Stimulated activated effector memory CD8-positive, alpha-beta T cell treated with anti-CD3 and anti-CD28 coated beads, Interleukin-12 subunit alpha, Interleukin-12 subunit beta, amount 100 ng/mL, for 72 hours (primary cell): Measurements from ENCODE around the gene TAS2R3.

ENCODE experiments used
- ATAC-seq: fragments of 150-1000 bp; cut with Tn5 transposase; 2 replicates; pipeline ENCODE4 v1.10.0; 2021
- DNase-seq, 2 donors: peaks; one replicate each; pipeline ENCODE4 v3.0.0; 2021 to 2022; ENCODE audit warnings: low spot score in 2 of 2
- H3K27ac Mint-ChIP-seq: one replicate; pipeline ENCODE4 v1.8.0; 2022; ENCODE audit warnings: mild to moderate bottlenecking, mixed read lengths
- H3K36me3 Mint-ChIP-seq: one replicate; pipeline ENCODE4 v1.8.0; 2022; ENCODE audit warnings: mild to moderate bottlenecking, mixed read lengths
- H3K4me1 Mint-ChIP-seq: one replicate; pipeline ENCODE4 v1.8.0; 2022; ENCODE audit warnings: mixed read lengths
- H3K4me3 Mint-ChIP-seq: one replicate; pipeline ENCODE4 v1.8.0; 2022; ENCODE audit warnings: mild to moderate bottlenecking, mixed read lengths
- H3K9me3 Mint-ChIP-seq: one replicate; pipeline ENCODE4 v1.8.0; 2022; ENCODE audit warnings: mixed read lengths

TAS2R3 gene, protein sequence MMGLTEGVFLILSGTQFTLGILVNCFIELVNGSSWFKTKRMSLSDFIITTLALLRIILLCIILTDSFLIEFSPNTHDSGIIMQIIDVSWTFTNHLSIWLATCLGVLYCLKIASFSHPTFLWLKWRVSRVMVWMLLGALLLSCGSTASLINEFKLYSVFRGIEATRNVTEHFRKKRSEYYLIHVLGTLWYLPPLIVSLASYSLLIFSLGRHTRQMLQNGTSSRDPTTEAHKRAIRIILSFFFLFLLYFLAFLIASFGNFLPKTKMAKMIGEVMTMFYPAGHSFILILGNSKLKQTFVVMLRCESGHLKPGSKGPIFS

DNA sequence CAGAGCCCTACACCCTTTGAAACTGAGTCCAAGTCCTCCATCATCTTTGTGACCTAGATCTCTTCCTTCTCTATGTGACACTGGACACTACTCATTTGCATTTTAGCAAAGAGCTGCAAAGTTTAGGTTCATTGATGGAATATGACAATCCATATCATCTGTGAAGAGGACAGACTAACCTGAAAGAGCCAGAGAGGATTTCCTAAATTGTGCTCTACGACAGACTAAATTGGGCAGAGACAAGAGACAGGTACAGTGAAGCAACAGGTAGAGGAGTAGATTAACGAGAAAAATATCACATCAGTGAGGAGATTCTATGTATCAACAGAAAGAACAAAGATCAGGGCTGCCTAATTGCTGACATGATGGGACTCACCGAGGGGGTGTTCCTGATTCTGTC lies at the start of gene TAS2R3:
Gene TAS2R3, plus strand, starts transcription at position 301 of the 400 bp plus-strand sequence. Its CDS starts 62 bp downstream, at position 363.
- Mint-ChIP-seq H3K36me3 (peaks cover 33% of the 10 kb centered on the region), H3K9me3 (no peaks in the 10 kb centered on the region), H3K27ac (peak within 1 kb of the TSS; percentile 30), H3K4me1 (no peaks in the 10 kb centered on the region), H3K4me3 (no peak within 1 kb of the TSS)
- ATAC-seq, result no peak
- no peak for DNase-seq

DNA sequence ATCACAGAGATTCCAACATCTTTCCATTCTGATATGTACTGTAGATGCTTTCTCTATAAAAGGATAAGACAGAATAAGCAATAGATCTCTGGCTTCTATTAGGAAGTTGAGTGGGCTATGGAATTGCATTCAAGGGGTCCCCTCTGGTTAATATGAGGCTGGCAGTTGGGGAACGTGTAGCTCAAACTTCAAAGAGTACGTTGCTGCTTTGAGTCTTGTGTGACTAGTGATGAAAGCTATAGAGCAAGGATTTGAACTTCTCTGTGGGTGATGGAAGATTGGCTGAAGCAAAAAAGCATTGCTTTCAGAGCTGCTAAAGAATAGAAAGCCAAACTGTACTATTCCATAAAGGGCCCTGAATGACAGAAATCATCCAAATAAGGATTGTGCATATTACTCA lies 49.3 kb upstream of the TAS2R3 start:
- Mint-ChIP-seq H3K36me3 (no peaks in the 10 kb centered on the region), H3K4me3 (no peak overlapping the region), H3K27ac (no peak overlapping the region), H3K9me3 (no peaks in the 10 kb centered on the region), H3K4me1 (peaks cover 7% of the 10 kb centered on the region)
- no peak for ATAC-seq
- DNase-seq, result no peak

DNA sequence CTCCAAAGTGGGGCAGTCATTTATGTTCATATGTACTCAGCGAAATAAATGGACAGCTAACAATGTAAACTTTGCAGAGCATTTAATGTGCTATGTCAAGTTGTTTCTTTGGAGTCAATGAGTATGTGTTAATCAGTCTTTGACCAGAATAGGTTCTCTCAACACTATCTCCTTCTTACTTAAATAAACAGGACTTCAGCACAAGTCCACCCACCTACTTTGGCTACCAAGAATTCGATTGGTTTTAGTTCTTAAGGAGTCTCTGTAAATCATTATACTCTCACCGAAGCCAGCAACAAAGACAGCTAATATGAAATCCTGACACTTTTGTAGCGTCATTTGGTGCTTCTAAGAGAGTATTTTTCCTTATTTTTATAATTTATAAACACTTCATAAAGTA lies 48.9 kb upstream of the TAS2R3 start:
- no peaks in the 10 kb centered on the region for H3K36me3 Mint-ChIP-seq
- H3K4me3 Mint-ChIP-seq, result no peak overlapping the region
- DNase-seq (no peak), ATAC-seq (no peak)
- peaks cover 7% of the 10 kb centered on the region for H3K4me1 Mint-ChIP-seq
- no peak overlapping the region for H3K27ac Mint-ChIP-seq
- H3K9me3 Mint-ChIP-seq, result no peaks in the 10 kb centered on the region

DNA sequence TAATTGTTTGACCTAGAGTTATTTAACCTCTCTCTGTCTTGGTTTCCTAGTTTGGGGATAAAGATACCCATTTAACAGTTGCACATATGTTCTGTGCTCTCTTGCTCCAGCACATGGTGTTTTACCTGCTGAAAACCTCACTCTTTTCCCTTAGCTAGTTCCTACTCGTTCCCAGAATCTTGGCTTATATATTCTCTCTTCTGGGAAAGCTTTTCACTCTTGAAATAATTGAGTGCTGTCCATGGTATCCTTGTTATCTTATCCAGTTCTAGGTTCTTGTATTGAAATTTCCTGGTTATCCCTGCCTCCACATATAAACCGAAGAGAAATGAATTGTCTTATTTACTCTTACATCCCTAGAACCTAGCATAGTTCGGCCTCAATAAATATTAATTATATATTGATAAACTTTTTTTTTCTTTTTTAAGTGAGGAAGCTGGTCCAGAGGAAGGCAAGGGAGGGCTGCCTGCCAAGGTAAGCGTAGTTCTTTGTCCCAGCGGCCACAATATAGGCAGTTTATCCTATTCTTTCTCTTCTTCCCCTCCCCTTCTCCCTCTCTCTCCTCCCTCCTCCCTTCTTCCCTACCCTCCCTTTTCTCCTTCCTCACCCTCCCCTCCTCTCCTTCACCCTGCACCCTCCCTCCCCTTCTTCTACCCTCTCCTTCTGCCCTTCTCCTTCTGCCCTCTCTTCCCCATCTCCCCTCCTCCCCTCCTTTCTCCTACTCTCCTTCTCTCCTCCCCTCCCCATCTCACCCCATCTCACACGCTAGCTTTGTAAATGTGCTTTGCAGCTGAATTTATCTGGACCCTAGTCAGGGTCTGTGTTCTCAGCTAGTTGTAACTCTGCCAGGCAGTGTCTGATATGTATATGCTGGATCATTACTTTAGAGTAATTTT lies 47.9 kb upstream of the TAS2R3 start:
- H3K36me3 Mint-ChIP-seq, result no peaks in the 10 kb centered on the region
- ATAC-seq (no peak), DNase-seq (no peak)
- H3K9me3 Mint-ChIP-seq, result no peaks in the 10 kb centered on the region
- H3K4me1 Mint-ChIP-seq, result peaks cover 7% of the 10 kb centered on the region
- H3K27ac Mint-ChIP-seq, result no peak overlapping the region
- H3K4me3 Mint-ChIP-seq, result no peak overlapping the region

DNA sequence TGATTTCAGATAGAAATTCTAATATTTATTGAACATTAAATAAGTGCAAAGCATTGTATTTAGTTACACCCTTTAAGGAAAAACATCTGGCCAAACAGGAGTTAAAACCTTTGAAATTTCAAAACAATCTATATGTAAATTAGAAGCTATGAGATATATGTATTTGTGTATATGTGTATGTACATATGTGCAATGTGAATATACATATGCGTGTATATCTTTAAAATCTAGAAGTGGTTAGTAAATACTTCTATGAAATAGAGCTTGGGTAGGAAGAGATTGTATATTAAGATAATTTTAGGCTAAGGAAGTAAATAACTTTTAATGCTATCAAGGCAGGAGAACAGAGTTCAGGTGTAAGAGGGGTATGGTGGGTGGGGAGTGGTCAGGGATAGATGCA lies 46.4 kb upstream of the TAS2R3 start:
- DNase-seq, result no peak
- Mint-ChIP-seq H3K27ac (no peak overlapping the region), H3K4me3 (no peak overlapping the region), H3K36me3 (no peaks in the 10 kb centered on the region), H3K4me1 (peaks cover 4% of the 10 kb centered on the region), H3K9me3 (no peaks in the 10 kb centered on the region)
- no peak for ATAC-seq

DNA sequence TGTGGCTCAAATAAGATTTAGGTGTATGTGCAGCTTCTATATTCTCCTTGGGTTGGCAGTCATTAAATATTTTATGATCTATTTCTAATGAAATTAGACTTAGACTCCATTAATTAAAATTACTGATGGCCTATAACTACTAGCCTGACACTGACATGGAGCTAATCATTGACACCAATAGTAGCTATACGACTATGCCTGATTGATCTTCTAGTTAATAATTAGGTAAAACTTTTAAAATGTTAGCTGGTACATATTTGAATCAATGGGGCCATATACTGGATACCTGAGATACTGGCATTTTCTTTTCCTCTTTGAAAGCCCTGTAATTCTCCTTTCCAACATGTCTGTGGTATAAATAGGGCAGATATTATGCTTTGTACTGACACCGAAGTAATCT lies 41.4 kb upstream of the TAS2R3 start:
- ATAC-seq (no peak), DNase-seq (no peak)
- no peaks in the 10 kb centered on the region for H3K4me1 Mint-ChIP-seq
- no peaks in the 10 kb centered on the region for H3K36me3 Mint-ChIP-seq
- no peak overlapping the region for H3K27ac Mint-ChIP-seq
- H3K4me3 Mint-ChIP-seq, result no peak overlapping the region
- no peaks in the 10 kb centered on the region for H3K9me3 Mint-ChIP-seq

DNA sequence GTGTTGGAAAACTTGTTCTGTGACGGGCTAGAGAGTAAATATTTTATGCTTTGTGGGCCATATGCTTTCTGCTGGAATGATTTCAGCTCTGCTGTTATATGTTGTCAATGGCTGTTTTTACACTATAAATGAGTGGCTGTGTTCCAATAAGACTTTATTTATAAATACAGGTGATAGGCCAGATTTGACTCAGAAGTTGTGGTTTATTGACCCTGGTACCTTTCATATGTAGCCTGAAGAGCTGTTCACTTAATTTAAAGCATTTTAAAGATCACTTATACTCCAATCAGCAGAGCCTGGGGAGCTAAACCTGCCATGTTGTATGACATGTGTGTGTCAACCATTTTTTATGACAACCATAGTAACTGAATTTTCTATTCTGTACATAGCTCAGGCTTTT lies 34.9 kb upstream of the TAS2R3 start:
- no peaks in the 10 kb centered on the region for H3K9me3 Mint-ChIP-seq
- H3K4me1 Mint-ChIP-seq, result no peaks in the 10 kb centered on the region
- no peaks in the 10 kb centered on the region for H3K36me3 Mint-ChIP-seq
- no peak for DNase-seq
- no peak overlapping the region for H3K4me3 Mint-ChIP-seq
- no peak overlapping the region for H3K27ac Mint-ChIP-seq
- ATAC-seq, result no peak

DNA sequence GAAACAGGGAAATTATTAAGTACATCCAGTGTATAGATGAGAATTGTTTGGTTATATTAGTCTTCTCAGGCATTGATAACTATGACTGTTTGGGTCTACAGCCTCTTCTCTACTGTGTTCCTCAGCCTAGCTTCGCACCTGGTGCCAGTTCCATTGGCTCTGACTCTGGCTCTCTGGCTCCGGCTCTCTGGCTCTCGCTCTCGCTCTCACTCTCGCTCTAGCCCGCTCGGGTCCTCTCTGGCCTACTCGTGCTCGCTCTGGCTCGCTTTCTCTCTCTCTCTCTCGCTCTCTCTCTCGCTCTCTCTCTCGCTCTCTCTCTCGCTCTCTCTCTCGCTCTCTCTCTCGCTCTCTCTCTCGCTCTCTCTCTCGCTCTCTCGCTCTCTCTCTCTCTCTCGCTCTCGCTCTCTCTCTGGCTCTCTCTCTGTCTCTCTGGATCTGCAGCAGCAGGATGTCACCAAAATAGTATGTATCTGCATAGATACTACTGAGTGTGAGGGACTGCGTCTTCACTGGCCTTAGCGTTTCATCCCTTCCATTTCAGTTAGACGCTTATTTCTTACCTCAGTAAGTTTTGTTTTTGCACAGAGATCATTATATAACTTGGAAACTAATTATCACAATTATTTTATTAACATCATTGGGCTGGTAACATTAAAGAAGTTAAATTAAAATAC lies 32.3 kb upstream of the TAS2R3 start:
- DNase-seq (no peak), ATAC-seq (no peak)
- Mint-ChIP-seq H3K27ac (no peak overlapping the region), H3K9me3 (no peaks in the 10 kb centered on the region), H3K4me1 (no peaks in the 10 kb centered on the region), H3K36me3 (no peaks in the 10 kb centered on the region), H3K4me3 (no peak overlapping the region)

DNA sequence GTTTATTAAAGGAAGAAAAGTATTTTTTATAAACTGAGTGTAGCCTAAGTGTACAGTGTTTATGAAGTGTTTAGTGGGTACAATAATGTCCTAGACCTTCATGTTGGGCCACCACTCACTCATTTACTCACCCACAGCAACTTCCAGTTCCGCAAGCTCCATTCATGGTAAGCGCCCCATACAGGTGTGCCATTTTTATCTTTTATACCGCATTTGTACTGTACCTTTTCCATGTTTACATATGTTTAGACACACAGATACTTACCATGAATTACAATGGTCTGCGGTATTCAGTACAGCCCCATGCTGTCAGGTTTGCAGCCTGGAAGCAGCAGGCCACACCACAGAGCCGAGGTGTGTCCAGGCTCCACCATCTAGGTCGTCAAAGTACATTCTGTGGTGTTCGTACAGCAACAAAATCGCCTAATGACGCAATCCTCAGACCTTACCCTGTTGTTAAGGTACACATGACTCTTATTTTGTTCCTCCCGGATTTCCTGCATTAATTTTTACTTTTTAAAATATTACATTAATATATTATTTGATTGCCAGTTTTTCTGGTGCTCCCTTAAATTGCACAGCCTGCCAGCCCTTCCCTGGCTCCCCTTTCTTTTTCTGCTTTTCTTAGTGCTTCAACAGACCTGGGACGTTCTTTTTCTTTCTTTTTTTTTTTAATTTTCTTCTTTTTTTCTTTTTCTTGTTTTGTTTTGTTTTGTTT lies 26.6 kb upstream of the TAS2R3 start:
- H3K4me1 Mint-ChIP-seq, result peaks cover 34% of the 10 kb centered on the region
- H3K27ac Mint-ChIP-seq, result peak overlapping the region; percentile 95
- DNase-seq, result peak in 1 of 2 donors; percentile 57
- ATAC-seq, result no peak
- no peaks in the 10 kb centered on the region for H3K9me3 Mint-ChIP-seq
- H3K4me3 Mint-ChIP-seq, result peak overlapping the region; percentile 87
- peaks cover 45% of the 10 kb centered on the region for H3K36me3 Mint-ChIP-seq

DNA sequence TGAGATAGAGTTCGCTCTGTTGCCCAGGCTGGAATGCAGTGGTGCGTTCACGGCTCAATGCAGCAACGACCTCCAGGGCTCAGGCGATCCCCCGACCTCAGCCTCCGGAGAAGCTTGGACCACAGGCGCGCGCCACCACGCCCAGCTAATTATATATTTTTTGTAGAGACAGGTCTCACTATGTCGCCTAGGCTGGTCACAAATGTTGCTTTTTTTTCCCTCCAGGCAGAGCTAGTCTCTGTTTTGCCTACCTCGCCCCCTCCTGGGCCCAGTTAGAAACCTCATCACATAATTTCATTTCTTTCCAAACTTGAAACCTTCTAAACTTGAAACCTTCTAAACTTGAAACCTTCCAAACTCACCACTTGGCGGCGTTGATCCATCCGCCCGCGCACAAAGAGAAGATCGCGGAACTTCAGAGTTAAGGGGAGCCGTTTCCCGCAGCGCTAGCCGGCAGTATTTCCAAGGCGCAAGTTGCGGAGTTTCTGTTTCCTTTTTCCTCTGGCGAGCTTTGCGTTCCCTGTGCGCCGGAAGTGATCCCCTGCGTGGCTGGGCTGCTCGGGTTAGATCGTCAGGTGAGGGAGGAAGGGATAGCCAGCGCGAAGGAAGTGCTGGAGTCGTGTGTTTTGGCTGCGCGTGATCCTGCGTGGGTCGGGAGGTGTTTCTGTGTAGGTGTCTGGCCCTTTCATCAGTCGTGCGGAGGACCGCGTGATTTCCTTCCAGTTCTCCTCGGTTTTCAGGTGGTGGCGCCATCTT lies 25.9 kb upstream of the TAS2R3 start, which contains the start of gene SSBP1:
Gene SSBP1, plus strand, starts transcription at position 523 of the 756 bp plus-strand sequence. CDS start 809 bp downstream, outside the sequence.
- H3K27ac Mint-ChIP-seq, result peak within 1 kb of the TSS; percentile 95
- peaks cover 40% of the 10 kb centered on the region for H3K4me1 Mint-ChIP-seq
- DNase-seq (peak; percentile 81 to 95), ATAC-seq (peak; percentile 92)
- peak within 1 kb of the TSS; percentile 87 for H3K4me3 Mint-ChIP-seq
- peaks cover 52% of the 10 kb centered on the region for H3K36me3 Mint-ChIP-seq
- no peaks in the 10 kb centered on the region for H3K9me3 Mint-ChIP-seq

DNA sequence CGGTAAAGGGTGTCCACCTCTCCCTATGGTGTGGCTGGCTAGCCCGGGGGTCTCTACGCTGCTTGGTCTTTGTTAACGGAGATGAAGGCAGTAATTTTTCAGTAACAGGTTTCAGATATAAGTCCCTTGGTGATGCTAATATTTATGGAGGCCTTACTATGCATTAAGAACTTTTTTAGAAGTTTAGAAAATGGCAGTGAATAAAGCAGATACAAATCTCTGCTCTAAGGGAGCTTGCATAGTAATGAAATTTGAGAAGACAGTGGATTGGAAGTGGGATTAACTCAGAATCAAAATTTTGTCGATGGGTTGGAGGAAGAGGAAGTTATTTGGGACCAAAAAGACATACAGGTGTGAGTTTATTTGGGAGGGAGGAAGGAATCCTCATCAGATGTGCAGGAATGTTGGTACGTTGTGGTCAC lies 25.3 kb upstream of the TAS2R3 start:
- Mint-ChIP-seq H3K4me3 (peak overlapping the region; percentile 87), H3K27ac (peak overlapping the region; percentile 95), H3K36me3 (peaks cover 58% of the 10 kb centered on the region), H3K4me1 (peaks cover 44% of the 10 kb centered on the region), H3K9me3 (no peaks in the 10 kb centered on the region)
- ATAC-seq (no peak), DNase-seq (no peak)

DNA sequence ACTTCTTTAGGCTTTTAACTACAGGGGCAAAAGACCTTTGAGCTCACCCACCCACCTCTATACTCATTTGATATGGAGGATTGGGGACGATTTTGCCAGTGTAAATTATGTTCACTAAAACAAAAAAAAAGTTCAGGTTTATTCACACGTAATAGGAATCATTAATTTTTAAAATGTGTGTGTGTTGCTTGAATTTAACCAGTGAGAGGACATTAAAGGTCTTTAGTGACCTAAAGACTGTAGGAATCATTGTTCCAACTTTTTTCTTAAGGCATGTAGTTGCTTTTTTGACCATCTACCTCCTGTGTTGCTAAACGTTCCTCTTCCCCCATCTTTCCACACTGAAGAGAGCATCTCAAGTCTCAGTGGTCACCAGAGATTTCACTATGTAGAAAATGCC lies 24.6 kb upstream of the TAS2R3 start:
- peaks cover 49% of the 10 kb centered on the region for H3K4me1 Mint-ChIP-seq
- ATAC-seq, result no peak
- no peaks in the 10 kb centered on the region for H3K9me3 Mint-ChIP-seq
- peak overlapping the region; percentile 87 for H3K4me3 Mint-ChIP-seq
- peaks cover 64% of the 10 kb centered on the region for H3K36me3 Mint-ChIP-seq
- H3K27ac Mint-ChIP-seq, result peak overlapping the region; percentile 17
- no peak for DNase-seq

DNA sequence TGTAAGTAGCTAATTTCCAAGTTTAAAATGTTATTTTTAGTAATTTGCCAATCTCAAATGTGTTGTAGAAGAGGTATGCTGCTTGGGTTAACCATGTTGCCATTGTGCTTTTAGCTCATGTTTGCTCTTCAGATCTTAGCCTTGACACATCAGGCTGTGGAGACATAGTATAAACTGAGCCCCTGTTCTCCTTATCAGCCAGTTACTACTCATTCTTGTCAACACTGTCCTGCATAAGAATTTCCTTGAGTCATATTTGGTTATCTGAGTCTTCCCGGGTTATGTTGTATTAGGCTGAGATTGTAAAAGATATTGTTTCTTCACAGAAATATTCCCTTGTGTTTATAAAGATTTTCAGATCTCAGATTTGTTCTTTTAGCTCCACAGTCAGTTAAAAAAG lies 21.7 kb upstream of the TAS2R3 start:
- Mint-ChIP-seq H3K27ac (peak overlapping the region; percentile 79), H3K9me3 (no peaks in the 10 kb centered on the region), H3K4me1 (peaks cover 46% of the 10 kb centered on the region), H3K36me3 (peaks cover 94% of the 10 kb centered on the region), H3K4me3 (no peak overlapping the region)
- ATAC-seq (no peak), DNase-seq (no peak)

DNA sequence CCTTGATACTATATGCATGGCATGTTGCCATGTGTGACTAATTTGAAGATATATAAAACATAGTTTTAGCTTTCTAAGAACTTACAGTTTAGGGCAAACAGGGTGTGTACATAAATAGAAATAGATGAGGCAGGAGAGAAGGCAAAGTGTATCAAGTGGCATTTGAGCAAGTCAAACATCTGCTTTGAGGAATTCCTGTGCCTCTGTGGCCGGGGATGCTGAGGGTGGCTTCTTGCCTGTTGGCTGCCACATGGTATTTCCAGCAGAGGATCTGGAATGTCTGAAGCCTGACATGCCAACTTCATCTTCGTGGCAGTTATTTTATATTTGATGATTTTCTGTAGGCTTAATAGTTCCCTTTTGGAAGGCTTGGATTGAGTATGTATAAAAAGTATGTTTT lies 19.8 kb upstream of the TAS2R3 start:
- H3K4me3 Mint-ChIP-seq, result no peak overlapping the region
- no peaks in the 10 kb centered on the region for H3K9me3 Mint-ChIP-seq
- H3K27ac Mint-ChIP-seq, result no peak overlapping the region
- H3K36me3 Mint-ChIP-seq, result peaks cover 99% of the 10 kb centered on the region
- ATAC-seq (no peak), DNase-seq (no peak)
- peaks cover 33% of the 10 kb centered on the region for H3K4me1 Mint-ChIP-seq
